Body of pancreas (tissue), 4 donors: ENCODE results near the gene TRPV3.
"Not testable (repeated sequence)": the region's sequence is repeated elsewhere in the genome, so short reads cannot be mapped to it uniquely, and the experiment has no call there.

Experiments used
- CTCF ChIP-seq, 7 experiments: fragments of 450-650 bp in 4 of 7; fragments of 200-600 bp in 3 of 7; sonication (generic) in 3 of 7; IDR thresholded peaks; one replicate each; pipeline ENCODE4 v1.5.1; 2016 to 2019; ENCODE audit warnings: antibody characterized with exemption in 7 of 7
- POLR2A ChIP-seq, 3 donors: fragments of 450-650 bp; IDR thresholded peaks; one replicate each; pipeline ENCODE4 v1.6.1; 2016; ENCODE audit warnings: antibody characterized with exemption in 3 of 3, mild to moderate bottlenecking in 2 of 3

DNA sequence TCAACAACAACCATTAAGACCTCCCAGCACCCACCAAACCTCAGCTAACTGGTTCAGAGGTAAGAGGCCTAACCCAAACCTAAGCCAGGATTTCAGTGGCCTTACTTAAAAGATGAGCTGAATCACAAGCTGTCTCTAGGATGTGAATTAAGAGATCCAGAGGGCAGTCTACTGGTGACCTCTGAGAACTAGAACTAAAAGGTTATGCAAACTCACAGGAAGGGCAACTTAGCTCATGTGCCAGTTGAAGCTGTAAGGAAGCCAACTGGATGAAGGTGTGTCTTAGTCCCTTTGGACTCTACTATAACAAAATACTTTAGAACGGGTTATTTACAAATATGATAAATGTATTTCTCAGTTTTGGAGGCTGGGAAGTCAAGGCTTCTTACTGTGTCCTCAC is 91.3 kb downstream of the TRPV3 start:
- not testable (repeated sequence) for TF ChIP-seq CTCF, POLR2A (IDR thresholded peaks at IDR 0.05)
